ENCODE data around the gene PDE3B.
"Not testable (repeated sequence)": the region's sequence is repeated elsewhere in the genome, so short reads cannot be mapped to it uniquely, and the experiment has no call there.

The PDE3B gene

GRCh38 chr11:14643697-14644225 is at the start of gene PDE3B:
Gene PDE3B, plus strand, starts transcription at chr11:14643804. Its CDS starts 272 bp downstream, at chr11:14644076.
- ChIA-PET POLR2A (no interaction called here), CTCF (no interaction called here)
- DNase-seq (ENCODE audit: low read depth, low spot score) = no peak
- no peak for TF ChIP-seq CTCF (IDR thresholded peaks at IDR 0.05; ENCODE audit: insufficient read depth, low read length, missing control alignments)
- H3K4me3 ChIP-seq (ENCODE audit: low read depth, low read length) = peak within 1 kb of the TSS; percentile 59

- CTCF ChIA-PET; DNase-seq (ENCODE audit: low read depth, low spot score); POLR2A ChIA-PET; H3K4me3 ChIP-seq (ENCODE audit: low read depth, low read length): not testable (repeated sequence)
Observed at GRCh38 chr11:14595261-14595660, 48.3 kb upstream of the PDE3B start.

GRCh38 chr11:14607713-14608112 is 35.9 kb upstream of the PDE3B start:
- no peak overlapping the region for H3K4me3 ChIP-seq (ENCODE audit: low read depth, low read length)
- no peak for TF ChIP-seq CTCF (IDR thresholded peaks at IDR 0.05; ENCODE audit: insufficient read depth, low read length, missing control alignments)
- ChIA-PET CTCF (no interaction called here), POLR2A (no interaction called here)
- DNase-seq (ENCODE audit: low read depth, low spot score) = no peak

DNA sequence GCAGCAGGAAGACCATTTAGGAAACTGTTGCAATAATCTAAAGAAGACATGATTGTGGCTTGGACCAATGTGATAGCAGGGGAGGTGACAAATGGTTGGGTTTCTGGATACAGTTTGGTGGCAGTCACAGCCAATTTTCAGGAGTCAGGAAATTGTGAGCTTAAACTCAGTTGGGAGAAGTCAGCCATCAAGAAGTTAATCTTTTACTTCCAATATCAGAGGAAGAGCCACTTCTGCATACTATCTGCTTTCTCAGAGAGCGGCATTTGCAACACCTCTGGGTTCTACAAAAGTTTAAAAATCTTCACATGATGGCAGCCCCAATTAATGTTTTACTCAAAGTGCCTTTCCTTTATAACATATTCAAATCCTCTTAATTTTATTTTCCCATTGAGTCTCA is 33.7 kb upstream of the PDE3B start:
- CTCF ChIA-PET = no interaction called here
- POLR2A ChIA-PET = no interaction called here
- DNase-seq (ENCODE audit: low read depth, low spot score) = no peak

DNA sequence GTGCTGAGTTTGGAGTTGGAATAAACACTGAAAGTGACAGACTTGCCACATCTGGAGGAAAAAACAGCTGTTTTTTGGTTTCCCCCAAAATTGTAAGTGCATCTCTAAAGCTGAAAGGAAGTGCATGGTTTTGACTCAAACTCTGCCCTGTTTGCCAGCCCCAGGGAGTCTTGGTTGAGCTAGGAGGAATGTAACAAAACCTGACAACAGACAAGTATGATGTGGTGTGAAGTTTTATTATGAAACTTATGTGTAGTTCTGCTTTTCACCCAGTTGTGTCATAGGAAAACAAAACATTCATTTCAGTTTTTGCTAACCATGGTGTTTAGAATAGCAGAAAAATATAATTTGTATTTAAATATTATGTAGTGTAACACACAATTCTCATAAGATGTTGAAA is 31.7 kb upstream of the PDE3B start:
- ChIA-PET POLR2A (no interaction called here), CTCF (no interaction called here)
- no peak for TF ChIP-seq CTCF (IDR thresholded peaks at IDR 0.05; ENCODE audit: insufficient read depth, low read length, missing control alignments)
- DNase-seq (ENCODE audit: low read depth, low spot score) = no peak
- no peak overlapping the region for H3K4me3 ChIP-seq (ENCODE audit: low read depth, low read length)

More for the DNA sequence above, 33.7 kb upstream of the PDE3B start:
- H3K4me3 ChIP-seq (ENCODE audit: low read depth, low read length) = no peak overlapping the region
- no peak for TF ChIP-seq CTCF (IDR thresholded peaks at IDR 0.05; ENCODE audit: insufficient read depth, low read length, missing control alignments)

DNA sequence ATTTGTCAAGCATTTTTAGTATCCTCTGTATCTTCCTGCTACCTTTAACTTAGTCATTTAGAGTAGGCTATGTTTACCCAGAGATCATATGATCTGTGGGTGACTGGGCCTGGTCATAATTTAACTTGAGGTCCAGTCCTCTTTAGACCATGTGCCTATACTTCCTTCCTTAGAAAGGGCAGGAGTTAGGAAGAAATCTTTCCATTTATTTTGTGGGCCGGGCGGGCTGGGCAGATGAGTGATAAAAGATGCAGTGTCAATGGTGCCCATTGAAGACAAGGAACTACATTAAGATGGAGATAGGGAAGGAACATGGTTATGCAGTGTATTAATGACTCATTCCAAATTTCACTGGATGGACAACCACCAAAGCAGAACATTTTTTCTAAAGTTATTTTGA is 30.9 kb upstream of the PDE3B start:
- no peak for TF ChIP-seq CTCF (IDR thresholded peaks at IDR 0.05; ENCODE audit: insufficient read depth, low read length, missing control alignments)
- no peak for DNase-seq (ENCODE audit: low read depth, low spot score)
- no peak overlapping the region for H3K4me3 ChIP-seq (ENCODE audit: low read depth, low read length)
- ChIA-PET CTCF (no interaction called here), POLR2A (no interaction called here)

- ChIA-PET POLR2A (no interaction called here), CTCF (no interaction called here)
- TF ChIP-seq CTCF (IDR thresholded peaks at IDR 0.05; ENCODE audit: insufficient read depth, low read length, missing control alignments) = no peak
Observed at GRCh38 chr11:14614091-14614622, 29.4 kb upstream of the PDE3B start.

More at GRCh38 chr11:14614091-14614622, 29.4 kb upstream of the PDE3B start:
- no peak for DNase-seq (ENCODE audit: low read depth, low spot score)
- H3K4me3 ChIP-seq (ENCODE audit: low read depth, low read length) = no peak overlapping the region

All from AG04449 (cell line).